Measurements from ENCODE around the gene AGMO. TPM values are rescaled to one million over a fixed set of nuclear protein-coding genes. Genes with fewer than 3 reads are reported as not detected.

Gene AGMO
- polyA plus RNA-seq, 1 donor from 2014 or later: not detected

DNA sequence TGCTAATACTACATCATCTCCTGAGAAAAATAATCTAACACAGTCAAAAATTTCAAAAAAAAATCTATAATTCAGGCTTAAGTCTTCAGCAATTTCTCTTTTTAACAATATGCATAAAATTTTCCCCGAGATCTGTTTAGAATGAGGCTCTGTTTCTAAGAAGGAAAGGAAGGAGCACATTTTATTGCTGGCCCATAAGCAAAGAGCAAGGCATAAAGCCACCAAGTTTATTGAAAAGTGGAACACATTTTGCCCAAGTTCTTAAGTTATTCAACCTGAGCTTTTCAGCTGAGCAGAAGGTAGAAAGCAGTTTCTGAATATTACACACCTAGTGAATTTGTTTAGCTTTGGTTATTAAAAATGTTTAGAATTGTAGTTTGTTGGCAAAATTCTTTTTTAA is 73.9 kb downstream of the AGMO start:
- H3K4me2 ChIP-seq (ENCODE audit: low read length): no peak overlapping the region
- no peak overlapping the region for H3K9ac ChIP-seq (ENCODE audit: low read length)
- no peak for TF ChIP-seq TAF1 (IDR thresholded peaks at IDR 0.05; ENCODE audit: low read depth)
- no peak for TF ChIP-seq EZH2 (IDR thresholded peaks at IDR 0.05; ENCODE audit: borderline replicate concordance, insufficient read depth, low read length, poor library complexity, severe bottlenecking)
- TF ChIP-seq POLR2AphosphoS5 (IDR thresholded peaks at IDR 0.05): no peak
- TF ChIP-seq RAD21 (conservative IDR thresholded peaks at IDR 0.05): no peak
- TF ChIP-seq MXI1 (conservative IDR thresholded peaks at IDR 0.05; ENCODE audit: poor library complexity, severe bottlenecking): no peak
- TF ChIP-seq, protein P1, sequence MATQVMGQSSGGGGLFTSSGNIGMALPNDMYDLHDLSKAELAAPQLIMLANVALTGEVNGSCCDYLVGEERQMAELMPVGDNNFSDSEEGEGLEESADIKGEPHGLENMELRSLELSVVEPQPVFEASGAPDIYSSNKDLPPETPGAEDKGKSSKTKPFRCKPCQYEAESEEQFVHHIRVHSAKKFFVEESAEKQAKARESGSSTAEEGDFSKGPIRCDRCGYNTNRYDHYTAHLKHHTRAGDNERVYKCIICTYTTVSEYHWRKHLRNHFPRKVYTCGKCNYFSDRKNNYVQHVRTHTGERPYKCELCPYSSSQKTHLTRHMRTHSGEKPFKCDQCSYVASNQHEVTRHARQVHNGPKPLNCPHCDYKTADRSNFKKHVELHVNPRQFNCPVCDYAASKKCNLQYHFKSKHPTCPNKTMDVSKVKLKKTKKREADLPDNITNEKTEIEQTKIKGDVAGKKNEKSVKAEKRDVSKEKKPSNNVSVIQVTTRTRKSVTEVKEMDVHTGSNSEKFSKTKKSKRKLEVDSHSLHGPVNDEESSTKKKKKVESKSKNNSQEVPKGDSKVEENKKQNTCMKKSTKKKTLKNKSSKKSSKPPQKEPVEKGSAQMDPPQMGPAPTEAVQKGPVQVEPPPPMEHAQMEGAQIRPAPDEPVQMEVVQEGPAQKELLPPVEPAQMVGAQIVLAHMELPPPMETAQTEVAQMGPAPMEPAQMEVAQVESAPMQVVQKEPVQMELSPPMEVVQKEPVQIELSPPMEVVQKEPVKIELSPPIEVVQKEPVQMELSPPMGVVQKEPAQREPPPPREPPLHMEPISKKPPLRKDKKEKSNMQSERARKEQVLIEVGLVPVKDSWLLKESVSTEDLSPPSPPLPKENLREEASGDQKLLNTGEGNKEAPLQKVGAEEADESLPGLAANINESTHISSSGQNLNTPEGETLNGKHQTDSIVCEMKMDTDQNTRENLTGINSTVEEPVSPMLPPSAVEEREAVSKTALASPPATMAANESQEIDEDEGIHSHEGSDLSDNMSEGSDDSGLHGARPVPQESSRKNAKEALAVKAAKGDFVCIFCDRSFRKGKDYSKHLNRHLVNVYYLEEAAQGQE (IDR thresholded peaks at IDR 0.05; ENCODE audit: borderline replicate concordance): no peak
- TF ChIP-seq, protein P2, sequence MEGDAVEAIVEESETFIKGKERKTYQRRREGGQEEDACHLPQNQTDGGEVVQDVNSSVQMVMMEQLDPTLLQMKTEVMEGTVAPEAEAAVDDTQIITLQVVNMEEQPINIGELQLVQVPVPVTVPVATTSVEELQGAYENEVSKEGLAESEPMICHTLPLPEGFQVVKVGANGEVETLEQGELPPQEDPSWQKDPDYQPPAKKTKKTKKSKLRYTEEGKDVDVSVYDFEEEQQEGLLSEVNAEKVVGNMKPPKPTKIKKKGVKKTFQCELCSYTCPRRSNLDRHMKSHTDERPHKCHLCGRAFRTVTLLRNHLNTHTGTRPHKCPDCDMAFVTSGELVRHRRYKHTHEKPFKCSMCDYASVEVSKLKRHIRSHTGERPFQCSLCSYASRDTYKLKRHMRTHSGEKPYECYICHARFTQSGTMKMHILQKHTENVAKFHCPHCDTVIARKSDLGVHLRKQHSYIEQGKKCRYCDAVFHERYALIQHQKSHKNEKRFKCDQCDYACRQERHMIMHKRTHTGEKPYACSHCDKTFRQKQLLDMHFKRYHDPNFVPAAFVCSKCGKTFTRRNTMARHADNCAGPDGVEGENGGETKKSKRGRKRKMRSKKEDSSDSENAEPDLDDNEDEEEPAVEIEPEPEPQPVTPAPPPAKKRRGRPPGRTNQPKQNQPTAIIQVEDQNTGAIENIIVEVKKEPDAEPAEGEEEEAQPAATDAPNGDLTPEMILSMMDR (IDR thresholded peaks at IDR 0.05; ENCODE audit: poor library complexity, severe bottlenecking): no peak
- no peak for TF ChIP-seq EP300 (conservative IDR thresholded peaks at IDR 0.05; ENCODE audit: poor library complexity, severe bottlenecking)
- no peak for TF ChIP-seq SMC3 (conservative IDR thresholded peaks at IDR 0.05; ENCODE audit: poor library complexity)
- no peaks in the 10 kb centered on the region for H4K20me1 ChIP-seq (ENCODE audit: insufficient read depth)
- H3K9me3 ChIP-seq (ENCODE audit: low read length): no peaks in the 10 kb centered on the region
- H3K79me2 ChIP-seq (replicated peaks; ENCODE audit: insufficient read depth, low read length): no peaks in the 10 kb centered on the region
- no peaks in the 10 kb centered on the region for H3K27me3 ChIP-seq (ENCODE audit: insufficient read depth, low read depth, low read length)
- H3F3A ChIP-seq (ENCODE audit: insufficient read depth, low read length, poor library complexity, severe bottlenecking): no peaks in the 10 kb centered on the region
- no peak overlapping the region for H3K4me3 ChIP-seq (ENCODE audit: low read length)
- H3K27ac ChIP-seq (ENCODE audit: low read length): no peak overlapping the region
- H3K36me3 ChIP-seq (ENCODE audit: insufficient read depth, low read length): no peaks in the 10 kb centered on the region
- H2AFZ ChIP-seq (ENCODE audit: low read depth, low read length): no peak overlapping the region
- peaks cover 3% of the 10 kb centered on the region for H3K9me2 ChIP-seq (ENCODE audit: insufficient read depth, low read length)

DNA sequence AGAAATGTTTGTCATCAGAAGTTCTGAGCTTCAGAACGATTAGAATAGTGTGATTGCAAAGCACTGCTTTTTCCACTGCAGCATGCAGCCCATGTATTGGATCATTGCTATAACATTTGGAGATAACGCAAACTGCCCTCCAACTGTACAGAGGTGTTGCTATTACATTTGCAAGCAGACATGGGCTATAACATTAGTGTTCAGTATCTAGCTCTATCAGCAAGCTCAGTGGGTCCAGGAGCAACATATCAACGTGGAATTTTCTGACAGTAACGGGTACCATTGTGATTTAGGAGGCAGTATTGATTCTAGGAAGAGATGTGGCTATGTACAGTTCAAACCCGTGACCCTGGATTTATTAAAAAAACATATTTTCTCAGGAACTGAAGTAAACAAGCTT is 75.8 kb downstream of the AGMO start:
- Histone ChIP-seq H3K4me3 (ENCODE audit: low read length) (no peak overlapping the region), H3K9me2 (ENCODE audit: insufficient read depth, low read length) (peaks cover 3% of the 10 kb centered on the region), H3K27ac (ENCODE audit: low read length) (no peak overlapping the region), H3K36me3 (ENCODE audit: insufficient read depth, low read length) (no peaks in the 10 kb centered on the region), H3K9ac (ENCODE audit: low read length) (no peak overlapping the region), H3K27me3 (ENCODE audit: insufficient read depth, low read depth, low read length) (no peaks in the 10 kb centered on the region), H3K79me2 (replicated peaks; ENCODE audit: insufficient read depth, low read length) (no peaks in the 10 kb centered on the region), H4K20me1 (ENCODE audit: insufficient read depth) (no peaks in the 10 kb centered on the region), H3K9me3 (ENCODE audit: low read length) (no peaks in the 10 kb centered on the region), H3F3A (ENCODE audit: insufficient read depth, low read length, poor library complexity, severe bottlenecking) (no peaks in the 10 kb centered on the region), H3K4me2 (ENCODE audit: low read length) (no peak overlapping the region), H2AFZ (ENCODE audit: low read depth, low read length) (no peak overlapping the region)
- TF ChIP-seq MXI1 (conservative IDR thresholded peaks at IDR 0.05; ENCODE audit: poor library complexity, severe bottlenecking): no peak
- no peak for TF ChIP-seq POLR2AphosphoS5 (IDR thresholded peaks at IDR 0.05)
- no peak for TF ChIP-seq EP300 (conservative IDR thresholded peaks at IDR 0.05; ENCODE audit: poor library complexity, severe bottlenecking)
- TF ChIP-seq, protein P2 (IDR thresholded peaks at IDR 0.05; ENCODE audit: poor library complexity, severe bottlenecking): no peak
- TF ChIP-seq, protein P1 (IDR thresholded peaks at IDR 0.05; ENCODE audit: borderline replicate concordance): no peak
- TF ChIP-seq TAF1 (IDR thresholded peaks at IDR 0.05; ENCODE audit: low read depth): no peak
- no peak for TF ChIP-seq SMC3 (conservative IDR thresholded peaks at IDR 0.05; ENCODE audit: poor library complexity)
- no peak for TF ChIP-seq EZH2 (IDR thresholded peaks at IDR 0.05; ENCODE audit: borderline replicate concordance, insufficient read depth, low read length, poor library complexity, severe bottlenecking)
- TF ChIP-seq RAD21 (conservative IDR thresholded peaks at IDR 0.05): no peak

All from neural cell (in vitro differentiated cells).